ENCODE results near the gene PRKCA. TPM values are rescaled to one million over a fixed set of nuclear protein-coding genes. Genes with fewer than 3 reads are reported as not detected.

The PRKCA gene
- total and polyA plus RNA-seq, 10 of the 15 experiments (the other 5 are each of a cell fraction or from before 2014, with no cell fraction given) = 0.11 to 14.6 (median 0.72) TPM

- no TSS peak for BruUV-seq (replicated peaks)
- Histone ChIP-seq H3K4me2 (ENCODE audit: control insufficient read depth, insufficient read depth) (peak overlapping the region; percentile 38; the same call in 1 of the 2 replicates), H3K79me2 (ENCODE audit: control insufficient read depth, insufficient read depth, low read length) (no peaks in the 10 kb centered on the region), H4K20me1 (ENCODE audit: control insufficient read depth, insufficient read depth) (no peaks in the 10 kb centered on the region), H3K4me3 (no peak overlapping the region), H3K36me3 (ENCODE audit: control insufficient read depth in 2 of 2, insufficient read depth in 2 of 2, low read length in 1 of 2) (no peaks in the 10 kb centered on the region), H3K9ac (ENCODE audit: control insufficient read depth, insufficient read depth, low read length) (no peak overlapping the region), H3K4me1 (ENCODE audit: control insufficient read depth, insufficient read depth, low read length) (peaks cover 25% of the 10 kb centered on the region), H3K27me3 (replicated peaks in 1 of 2; ENCODE audit: control insufficient read depth in 2 of 2, insufficient read depth in 2 of 2, low read length in 1 of 2) (no peaks in the 10 kb centered on the region), H2AFZ (ENCODE audit: control insufficient read depth, low read depth, low read length) (no peak overlapping the region), H3K9me3 (replicated peaks; ENCODE audit: control insufficient read depth, insufficient read depth, low read length) (no peaks in the 10 kb centered on the region), H3K27ac (ENCODE audit: control insufficient read depth, insufficient read depth) (0 out of 2 replicates have a peak overlapping the region, but pooled peaks have one; percentile 15)
- 2% methylated on average over 3 of the region's 3 CpGs for WGBS (ENCODE audit: insufficient coverage, insufficient replicate concordance, low lambda C conversion rate, missing lambda C conversion rate)
- CTCF ChIA-PET = interaction anchor here (0.7 to 1.0 kb wide), 2 partner anchors 15 to 20 kb away, joined by 3 read pairs; no protein-coding TSS in a partner anchor
- FAIRE-seq = no peak
- peak; percentile 7; the same call in 1 of the 3 replicates for ATAC-seq
- SMC1A ChIA-PET (ENCODE audit: uncharacterized antibody, unreplicated experiment) = interaction anchor here (1.4 to 2.0 kb wide), 4 partner anchors 18 to 74 kb away, joined by 3 to 5 read pairs (median 4); no protein-coding TSS in a partner anchor
- POLR2A ChIA-PET = no interaction called here
- TF ChIP-seq RBBP5 (conservative IDR thresholded peaks at IDR 0.05) (no peak), TCF3 (IDR thresholded peaks at IDR 0.05; ENCODE audit: borderline replicate concordance, insufficient read depth, low read depth, low read length) (no peak), PAX5 (IDR thresholded peaks at IDR 0.05; ENCODE audit: borderline replicate concordance, low read depth, low read length) (no peak), ZBED1 (IDR thresholded peaks at IDR 0.05; ENCODE audit: borderline replicate concordance) (no peak), NR2C2 (IDR thresholded peaks at IDR 0.05; ENCODE audit: borderline replicate concordance, control insufficient read depth, insufficient read length, low read depth) (no peak), ZZZ3 (IDR thresholded peaks at IDR 0.05; ENCODE audit: control insufficient read depth, insufficient read length, low read depth) (no peak), TCF12 (IDR thresholded peaks at IDR 0.05; ENCODE audit: low read depth, low read length) (no peak)
- no peak for DNase-seq (ENCODE audit: low read depth, low spot score)
- intact Hi-C loops (cut with micrococcal nuclease; ENCODE audit: unreplicated experiment) (loop anchor here (5.0 kb wide), 1 partner anchor 73 kb away; no protein-coding TSS in a partner anchor), in situ Hi-C loops (cut with MboI) (no loop called here)
- RAD21 ChIA-PET (ENCODE audit: unreplicated experiment) = interaction anchor here (0.7 to 1.5 kb wide), 5 partner anchors 48 to 1249 kb away, joined by 3 read pairs; no protein-coding TSS in a partner anchor
These were observed 166.7 kb downstream of the PRKCA start for GRCh38 chr17:66469088-66469442.

GRCh38 chr17:66469461-66469860 is 167.0 kb downstream of the PRKCA start:
- Histone ChIP-seq H3K9ac (ENCODE audit: control insufficient read depth, insufficient read depth, low read length) (no peak overlapping the region), H3K27me3 (replicated peaks in 1 of 2; ENCODE audit: control insufficient read depth in 2 of 2, insufficient read depth in 2 of 2, low read length in 1 of 2) (no peaks in the 10 kb centered on the region; a peak in 1 of 4 replicates), H3K27ac (ENCODE audit: control insufficient read depth, insufficient read depth) (no peak overlapping the region), H3K9me3 (replicated peaks; ENCODE audit: control insufficient read depth, insufficient read depth, low read length) (no peaks in the 10 kb centered on the region), H3K36me3 (ENCODE audit: control insufficient read depth in 2 of 2, insufficient read depth in 2 of 2, low read length in 1 of 2) (no peaks in the 10 kb centered on the region), H3K4me3 (no peak overlapping the region), H3K79me2 (ENCODE audit: control insufficient read depth, insufficient read depth, low read length) (no peaks in the 10 kb centered on the region), H3K4me2 (ENCODE audit: control insufficient read depth, insufficient read depth) (no peak overlapping the region), H4K20me1 (ENCODE audit: control insufficient read depth, insufficient read depth) (no peaks in the 10 kb centered on the region), H3K4me1 (ENCODE audit: control insufficient read depth, insufficient read depth, low read length) (peaks cover 25% of the 10 kb centered on the region), H2AFZ (ENCODE audit: control insufficient read depth, low read depth, low read length) (no peak overlapping the region)
- WGBS (ENCODE audit: insufficient coverage, insufficient replicate concordance, low lambda C conversion rate, missing lambda C conversion rate) = 67% methylated on average over 1 of the region's 1 CpG
- ChIA-PET CTCF (interaction anchor here (1.0 to 2.3 kb wide), 2 partner anchors 11 to 15 kb away, joined by 3 to 5 read pairs; no protein-coding TSS in a partner anchor), SMC1A (ENCODE audit: uncharacterized antibody, unreplicated experiment) (interaction anchor here (1.4 to 2.0 kb wide), 3 partner anchors 22 to 73 kb away, joined by 3 to 5 read pairs (median 3); no protein-coding TSS in a partner anchor), POLR2A (interaction anchor here (0.6 to 1.0 kb wide), 2 partner anchors 31 to 220 kb away, joined by 3 to 4 read pairs; no protein-coding TSS in a partner anchor), RAD21 (ENCODE audit: unreplicated experiment) (interaction anchor here (0.6 to 1.4 kb wide), 5 partner anchors 28 to 102 kb away, joined by 3 to 4 read pairs (median 3); no protein-coding TSS in a partner anchor)
- DNase-seq (ENCODE audit: low read depth, low spot score) = no peak
- ATAC-seq = no peak
- no peak for FAIRE-seq
- in situ Hi-C loops (cut with MboI) = no loop called here
- no TSS peak for BruUV-seq (replicated peaks)
- intact Hi-C loops (cut with micrococcal nuclease; ENCODE audit: unreplicated experiment) = loop anchor here (5.0 kb wide), 1 partner anchor 73 kb away; no protein-coding TSS in a partner anchor
- TF ChIP-seq SKIL (IDR thresholded peaks at IDR 0.05; ENCODE audit: low read depth, poor library complexity, severe bottlenecking) = no peak
- no peak for TF ChIP-seq GABPA (IDR thresholded peaks at IDR 0.05; ENCODE audit: low read depth)
- no peak for TF ChIP-seq IRF3 (IDR thresholded peaks at IDR 0.05)
- no peak for TF ChIP-seq HSF1 (IDR thresholded peaks at IDR 0.05; ENCODE audit: low read depth, low read length)
- TF ChIP-seq ATF7 (IDR thresholded peaks at IDR 0.05; ENCODE audit: low read depth) = no peak
- TF ChIP-seq DPF2 (IDR thresholded peaks at IDR 0.05) = no peak

Data from GM12878 (cell line).